ENCODE data around the gene GCLC. TPM values are rescaled to one million over a fixed set of nuclear protein-coding genes. Genes with fewer than 3 reads are reported as not detected.
A peak's percentile ranks its signal among the peaks of the same experiment; 100 is the strongest.

GCLC gene
- total and polyA plus RNA-seq, 9 of the 15 experiments (the other 6 are each of a cell fraction or from before 2014, with no cell fraction given) = 3.9 to 20.0 (median 9.4) TPM

GRCh38 chr6:53585208-53585900, 40.5 kb upstream of the GCLC start:
- in situ Hi-C loops (cut with MboI) = no loop called here
- Histone ChIP-seq H3K9me3 (replicated peaks; ENCODE audit: control insufficient read depth, insufficient read depth, low read depth, low read length) (no peaks in the 10 kb centered on the region), H3K9me1 (ENCODE audit: control insufficient read depth, insufficient read depth, low read length) (no peaks in the 10 kb centered on the region), H3K4me3 (no peak overlapping the region), H3K4me2 (ENCODE audit: insufficient read depth, low read length) (no peak overlapping the region), H2AFZ (ENCODE audit: low read depth, low read length) (no peak overlapping the region), H3K27me3 (ENCODE audit: control insufficient read depth in 2 of 2, insufficient read depth in 2 of 2, low read length in 2 of 2) (peaks cover 2 to 10% of the 10 kb centered on the region in 2 experiments; a peak in 2 of 5 replicates), H3K9ac (ENCODE audit: insufficient read depth in 1 of 2, low read depth in 2 of 2, low read length in 2 of 2) (no peak overlapping the region), H3K36me3 (ENCODE audit: control insufficient read depth, insufficient read depth, low read length) (no peaks in the 10 kb centered on the region), H3K27ac (ENCODE audit: extremely low read depth, low read depth, low read length) (no peak overlapping the region), H4K20me1 (replicated peaks; ENCODE audit: control insufficient read depth, insufficient read depth, low read length) (no peaks in the 10 kb centered on the region), H3K79me2 (ENCODE audit: control insufficient read depth, insufficient read depth, low read length) (no peaks in the 10 kb centered on the region), H3K4me1 (replicated peaks in 1 of 2; ENCODE audit: control insufficient read depth in 2 of 2, insufficient read depth in 2 of 2, low read length in 2 of 2) (no peaks in the 10 kb centered on the region; a peak in 1 of 5 replicates)
- intact Hi-C loops (cut with micrococcal nuclease) = no loop called here
- no peak for DNase-seq (ENCODE audit: extremely low read depth in 1 of 4, low spot score in 3 of 4)
- FAIRE-seq = no peak
- peak; percentile 39; the same call in 1 of the 2 replicates for TF ChIP-seq ZNF316 (IDR thresholded peaks at IDR 0.05)
- TF ChIP-seq ILF3 (IDR thresholded peaks at IDR 0.05; ENCODE audit: borderline replicate concordance) = no peak
- TF ChIP-seq MAFG (tag; conservative IDR thresholded peaks at IDR 0.05) = 0 out of 2 replicates have a peak, but pooled peaks have one; percentile 8
- TF ChIP-seq C11orf30 (IDR thresholded peaks at IDR 0.05; ENCODE audit: low read depth) = peak; percentile 44; the same call in 1 of the 2 replicates
- ChIA-PET POLR2A (interaction anchor here (1.5 kb wide), 1 partner anchor 15 kb away, joined by 4 read pairs; no protein-coding TSS in a partner anchor), CTCF (ENCODE audit: low intra/inter-chr PET ratio) (no interaction called here)
- no TSS peak for BruUV-seq (replicated peaks)
- ATAC-seq = no peak
- 8% methylated on average over 7 of the region's 7 CpGs for WGBS (ENCODE audit: insufficient coverage, low coverage, missing lambda C conversion rate)

DNA sequence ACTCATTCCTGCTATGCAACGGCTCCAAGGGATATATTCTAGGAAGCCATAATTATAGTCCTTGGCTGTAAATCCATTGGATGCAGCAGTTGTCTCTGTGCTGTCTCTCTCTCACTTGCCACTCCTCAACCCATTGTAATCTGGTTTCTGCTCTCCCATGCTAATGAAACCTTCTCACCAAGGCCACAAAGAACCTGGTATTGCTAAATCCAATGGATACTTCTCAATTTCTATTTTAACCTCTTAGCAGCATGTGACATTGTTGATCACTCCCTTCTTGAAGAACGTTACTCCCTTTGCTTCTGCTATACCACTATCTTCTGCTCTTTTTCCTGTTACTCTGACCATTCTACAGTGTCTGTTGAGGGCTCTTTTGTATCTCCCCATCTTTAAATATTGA, 39.8 kb upstream of the GCLC start:
- BruUV-seq (replicated peaks) = no TSS peak
- no peaks in the 10 kb centered on the region for H3K36me3 ChIP-seq (ENCODE audit: control insufficient read depth, insufficient read depth, low read length)
- no peak overlapping the region for H3K4me3 ChIP-seq
- no peak overlapping the region for H3K4me2 ChIP-seq (ENCODE audit: insufficient read depth, low read length)
- no peaks in the 10 kb centered on the region for H3K79me2 ChIP-seq (ENCODE audit: control insufficient read depth, insufficient read depth, low read length)
- no peak overlapping the region for H3K9ac ChIP-seq (ENCODE audit: insufficient read depth in 1 of 2, low read depth in 2 of 2, low read length in 2 of 2)
- no peaks in the 10 kb centered on the region; a peak in 1 of 5 replicates for H3K4me1 ChIP-seq (replicated peaks in 1 of 2; ENCODE audit: control insufficient read depth in 2 of 2, insufficient read depth in 2 of 2, low read length in 2 of 2)
- 0% methylated on average over 2 of the region's 2 CpGs for WGBS (ENCODE audit: insufficient coverage, low coverage, missing lambda C conversion rate)
- no peak overlapping the region for H3K27ac ChIP-seq (ENCODE audit: extremely low read depth, low read depth, low read length)
- no peaks in the 10 kb centered on the region for H3K9me1 ChIP-seq (ENCODE audit: control insufficient read depth, insufficient read depth, low read length)
- FAIRE-seq (no peak), ATAC-seq (no peak), DNase-seq (ENCODE audit: extremely low read depth in 1 of 4, low spot score in 3 of 4) (no peak)
- intact Hi-C loops (cut with micrococcal nuclease) (no loop called here), in situ Hi-C loops (cut with MboI) (no loop called here)
- CTCF ChIA-PET (ENCODE audit: low intra/inter-chr PET ratio) = no interaction called here
- no peaks in the 10 kb centered on the region for H3K9me3 ChIP-seq (replicated peaks; ENCODE audit: control insufficient read depth, insufficient read depth, low read depth, low read length)
- H2AFZ ChIP-seq (ENCODE audit: low read depth, low read length) = no peak overlapping the region
- POLR2A ChIA-PET = no interaction called here
- H3K27me3 ChIP-seq (ENCODE audit: control insufficient read depth in 2 of 2, insufficient read depth in 2 of 2, low read length in 2 of 2) = peaks cover 2 to 10% of the 10 kb centered on the region in 2 experiments; a peak in 2 of 5 replicates
- no peaks in the 10 kb centered on the region for H4K20me1 ChIP-seq (replicated peaks; ENCODE audit: control insufficient read depth, insufficient read depth, low read length)
- TF ChIP-seq CBX1 (IDR thresholded peaks at IDR 0.05; ENCODE audit: low read depth) (no peak), ZNF589 (CRISPR knock-in tag; IDR thresholded peaks at IDR 0.05; ENCODE audit: low read depth) (no peak), TAL1 (IDR thresholded peaks at IDR 0.05) (no peak), BACH1 (tag; IDR thresholded peaks at IDR 0.05) (no peak), NELFE (IDR thresholded peaks at IDR 0.05; ENCODE audit: insufficient read depth, insufficient read length) (no peak), ADNP (tag; IDR thresholded peaks at IDR 0.05) (no peak), SUPT5H (IDR thresholded peaks at IDR 0.05) (no peak), FOXJ2 (tag; IDR thresholded peaks at IDR 0.05) (no peak), ZSCAN32 (CRISPR knock-in tag; IDR thresholded peaks at IDR 0.05) (no peak), ZBTB5 (IDR thresholded peaks at IDR 0.05) (no peak), NFIC (IDR thresholded peaks at IDR 0.05) (no peak), TCFL5 (CRISPR knock-in tag; conservative IDR thresholded peaks at IDR 0.05) (no peak), ZNF124 (CRISPR knock-in tag; IDR thresholded peaks at IDR 0.05) (no peak), ZNF316 (IDR thresholded peaks at IDR 0.05) (no peak)

Data from K562 (cell line).